Right kidney (tissue), 1 donor: ENCODE data around the gene SLC1A2.
"Not testable (repeated sequence)": the region's sequence is repeated elsewhere in the genome, so short reads cannot be mapped to it uniquely, and the experiment has no call there.

ENCODE experiments used
- DNase-seq: peaks from one replicate; pipeline ENCODE4 v3.0.0-alpha.2; 2016

Gene SLC1A2

DNA sequence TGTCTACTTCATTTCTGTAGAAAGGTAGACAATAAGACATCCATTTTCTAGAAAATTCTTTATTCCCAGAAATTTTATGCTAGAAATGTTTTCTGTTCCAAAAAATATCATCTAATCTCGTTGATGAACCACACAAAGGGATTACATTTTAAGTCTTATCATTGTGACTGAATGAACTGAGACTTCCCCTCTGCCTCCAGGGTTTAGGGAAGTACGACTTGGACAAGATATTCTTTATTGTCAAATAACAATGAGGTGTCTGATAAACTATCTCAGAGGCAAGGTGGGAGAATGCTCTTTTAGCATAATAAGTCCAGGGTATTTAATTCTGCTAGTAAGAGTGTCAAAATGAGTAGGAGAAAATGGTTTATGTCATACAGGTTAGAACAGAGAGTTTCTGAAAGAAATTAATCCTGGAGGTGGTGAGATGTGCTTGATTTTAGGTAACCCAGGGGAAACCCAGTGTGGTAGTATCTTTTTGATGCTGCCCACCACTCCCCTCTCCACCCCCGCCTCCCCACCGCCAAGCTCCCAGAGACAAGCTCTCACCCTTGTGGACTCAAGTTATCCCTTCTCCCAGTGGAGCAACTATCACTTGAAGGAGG, 179.8 kb downstream of the SLC1A2 start:
- DNase-seq = no peak

DNA sequence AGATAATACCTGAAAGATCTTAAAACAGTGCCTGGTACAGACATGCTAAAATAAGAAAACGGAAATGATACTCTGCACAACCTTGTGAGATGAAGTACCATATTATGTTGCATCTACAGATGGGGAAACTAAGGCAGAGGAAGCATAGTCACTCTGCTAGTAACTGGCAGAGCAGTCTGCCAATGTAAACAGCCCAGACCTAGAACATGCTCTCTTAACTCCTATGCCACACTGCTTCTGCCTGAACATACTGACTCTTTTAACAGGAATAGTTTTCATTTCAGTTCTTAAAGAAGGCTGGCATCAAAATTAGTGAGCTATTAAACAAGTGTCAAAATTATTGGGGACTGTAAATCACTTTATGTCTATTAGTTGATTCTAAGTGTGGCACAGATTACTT, 180.5 kb downstream of the SLC1A2 start:
- DNase-seq = no peak

DNA sequence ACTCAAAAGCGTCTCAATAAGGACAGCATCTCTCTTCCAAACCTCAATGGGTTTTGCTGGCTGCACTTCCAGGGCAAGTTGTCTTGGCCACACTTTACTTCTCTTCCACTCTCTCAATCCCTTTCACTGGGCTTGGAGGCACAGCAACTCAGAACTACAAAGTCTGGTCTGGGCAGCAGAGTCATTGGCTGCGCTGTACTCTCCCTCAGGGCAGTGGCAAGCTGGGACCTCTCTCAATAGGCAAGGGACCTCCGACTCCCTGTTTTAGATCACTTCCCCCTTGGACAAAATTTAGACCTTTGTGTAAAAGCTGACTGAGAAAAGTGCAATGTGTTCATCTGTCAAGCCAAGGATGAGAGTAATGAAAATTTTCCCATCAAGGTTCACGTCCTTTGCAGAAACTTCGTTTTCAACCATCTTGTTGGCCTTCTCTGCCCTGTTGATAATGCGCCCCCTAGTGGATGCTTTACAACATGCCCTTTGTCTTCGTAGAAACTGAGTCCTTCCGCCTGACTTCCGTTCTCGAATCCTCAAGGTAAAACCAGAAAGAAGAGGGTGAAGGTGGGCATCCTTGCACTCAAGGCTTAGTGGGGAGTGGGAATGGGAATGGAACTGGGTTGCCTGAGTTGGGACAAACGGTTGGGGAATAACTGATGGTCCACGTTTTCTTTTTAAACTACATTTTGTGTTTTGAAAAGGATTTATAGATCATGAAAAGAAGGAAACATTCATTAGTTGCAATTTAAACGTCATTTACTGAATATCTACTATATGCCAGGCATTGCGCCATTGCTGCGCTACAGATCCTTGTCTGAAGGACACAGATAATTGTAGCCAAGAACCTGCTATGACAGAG, 181.3 kb downstream of the SLC1A2 start:
- DNase-seq = no peak

DNA sequence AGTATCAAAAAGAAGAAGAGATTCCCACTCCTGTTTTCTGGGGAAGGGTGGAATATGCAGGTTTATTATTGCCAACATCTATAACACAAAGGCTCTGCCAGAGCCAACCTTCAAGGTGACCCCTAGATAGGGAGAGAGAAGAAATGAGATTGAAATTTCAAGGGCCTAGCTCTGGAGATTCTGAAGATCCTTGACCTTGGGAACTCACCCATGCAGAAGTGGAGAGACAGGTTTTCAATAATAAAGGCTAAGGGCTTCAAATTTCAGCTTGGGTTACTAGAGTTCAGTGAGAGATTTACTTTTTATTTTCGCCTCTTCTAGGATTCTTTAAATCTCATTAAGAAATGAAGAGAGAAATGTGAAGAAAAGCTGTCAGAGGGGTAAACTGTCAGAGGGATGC, 182.0 kb downstream of the SLC1A2 start:
- no peak for DNase-seq

DNA sequence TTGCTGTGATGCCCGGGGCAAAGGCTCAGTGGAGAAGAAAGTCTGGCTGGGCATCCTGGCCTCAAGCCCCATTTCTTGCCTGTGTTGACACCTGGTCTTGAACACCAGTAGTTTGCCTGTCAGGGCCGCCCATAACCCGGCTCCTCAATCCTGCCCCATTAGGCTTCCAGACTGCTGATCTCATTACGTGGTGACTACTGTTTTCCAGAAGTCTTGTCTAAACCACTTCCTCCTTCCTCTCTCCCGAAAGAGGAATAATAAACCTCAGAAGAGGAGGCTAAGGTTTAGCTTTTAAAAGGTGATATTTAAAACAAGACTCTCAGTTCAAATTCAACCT, 182.7 kb downstream of the SLC1A2 start:
- DNase-seq = no peak

DNA sequence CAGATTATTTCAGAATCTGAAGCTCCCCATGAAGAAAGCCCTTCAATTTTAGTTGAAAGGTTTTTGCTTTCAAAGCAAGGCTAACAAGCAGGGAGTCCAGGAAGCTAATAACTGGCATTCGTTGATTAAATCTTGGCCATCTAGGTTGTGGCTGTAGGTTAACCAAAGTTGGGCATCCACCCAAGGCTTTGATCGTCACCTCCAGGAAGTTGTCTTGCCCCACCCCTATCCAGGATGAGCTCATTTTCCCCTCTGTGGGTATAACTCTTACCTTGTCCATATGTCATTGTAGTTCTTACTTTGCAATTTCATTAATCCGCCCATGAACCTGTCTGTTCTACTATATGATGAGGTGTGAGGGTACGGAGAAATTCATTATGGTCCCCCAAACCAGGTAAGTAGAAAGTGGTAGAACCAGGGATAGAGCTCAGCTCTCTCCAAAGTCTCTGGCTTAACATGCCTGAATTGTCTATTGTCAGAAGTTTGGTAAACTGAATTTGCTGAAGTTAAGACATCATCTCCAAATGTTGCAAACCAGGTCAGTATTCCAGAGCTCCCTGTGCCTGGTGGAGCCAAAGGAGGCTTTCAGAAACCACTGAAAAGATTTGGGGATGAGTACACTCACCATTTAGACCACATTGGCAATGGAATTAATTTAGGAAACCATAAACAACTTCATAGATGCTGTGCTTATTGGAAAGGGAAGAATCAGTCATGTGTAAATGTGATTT, 183.3 kb downstream of the SLC1A2 start:
- no peak for DNase-seq

DNA sequence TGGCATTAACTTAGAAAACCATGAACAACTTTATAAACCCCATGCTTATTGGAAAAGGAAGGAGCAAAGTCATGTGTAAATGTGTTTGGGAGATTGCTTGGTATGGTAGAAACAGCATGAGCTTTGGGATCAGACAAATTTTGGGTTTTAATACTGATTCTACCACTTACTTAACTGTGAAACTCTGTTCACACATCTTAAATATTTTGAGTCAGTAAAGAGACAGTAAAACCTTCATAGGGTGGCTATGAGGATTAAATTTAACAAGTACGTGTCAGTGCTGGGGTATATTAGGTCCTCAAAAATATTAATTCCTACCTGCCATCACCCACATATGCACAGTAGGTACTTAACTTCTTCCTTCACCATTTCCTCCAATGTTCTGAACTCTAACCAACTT, 183.9 kb downstream of the SLC1A2 start:
- no peak for DNase-seq

DNA sequence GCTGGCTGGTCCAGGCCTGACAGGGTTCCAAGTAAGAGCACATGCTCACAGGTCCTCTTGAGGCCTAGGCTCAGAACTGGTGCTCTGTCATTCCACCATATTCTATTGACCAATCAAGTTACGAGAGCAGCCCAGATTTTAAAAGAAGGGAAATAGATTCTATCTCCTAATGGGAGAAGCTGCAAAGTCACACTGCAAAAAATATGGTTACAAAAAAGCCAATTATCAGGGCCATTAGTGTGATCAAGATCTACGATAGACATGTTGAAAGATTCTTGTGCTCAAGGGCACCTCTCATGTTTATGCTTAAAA, 184.2 kb downstream of the SLC1A2 start:
- no peak for DNase-seq

DNA sequence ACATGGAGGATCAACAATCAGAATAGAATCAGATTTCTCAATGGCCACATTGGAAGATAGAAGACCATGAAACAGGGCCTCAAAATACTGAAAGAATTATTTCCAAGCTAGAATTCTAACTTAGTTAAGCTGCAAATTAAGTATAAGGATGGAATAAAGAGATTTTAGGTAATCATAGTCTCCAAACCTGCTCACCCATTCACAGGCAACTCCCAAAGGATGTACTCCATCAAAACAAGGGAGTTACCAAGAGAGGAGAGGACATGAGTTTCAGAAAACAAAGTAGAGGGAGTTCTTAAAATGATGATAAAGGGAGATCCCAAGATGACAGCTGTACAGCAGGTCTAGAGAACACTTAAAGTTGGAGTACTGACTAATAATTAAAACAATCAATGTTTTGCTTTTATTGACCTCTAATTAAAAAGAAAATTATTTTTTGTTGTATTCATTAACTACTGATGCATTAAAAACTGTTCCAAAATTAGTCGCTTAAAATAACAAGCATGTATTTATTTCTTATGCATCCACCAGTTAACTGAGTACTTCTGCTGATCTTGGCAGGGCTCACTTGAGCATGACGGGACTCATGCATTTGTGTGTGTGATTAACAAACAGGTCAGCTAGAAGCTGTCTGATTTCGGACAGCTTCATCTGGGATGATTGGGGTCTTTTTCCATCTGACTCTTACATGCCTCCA, 184.8 kb downstream of the SLC1A2 start:
- no peak for DNase-seq

DNA sequence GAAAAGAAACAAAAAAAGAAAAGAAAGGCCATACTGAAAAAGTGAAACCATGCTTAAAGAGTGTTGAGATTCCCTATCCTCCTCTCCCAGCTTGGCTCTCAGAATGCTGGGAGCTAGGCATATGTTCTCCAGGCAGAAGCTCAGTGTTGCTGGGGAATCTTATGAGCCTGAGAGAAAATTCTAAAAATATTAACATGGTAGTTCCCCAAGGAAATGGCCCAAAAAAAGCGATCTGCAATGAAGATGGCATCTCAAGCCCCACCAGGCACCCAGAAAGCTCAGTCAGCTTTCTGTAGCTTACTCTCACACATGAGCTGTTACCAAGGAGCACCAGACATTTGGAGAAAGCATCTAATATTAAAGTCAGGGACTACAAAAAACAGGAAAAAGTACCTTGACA, 185.8 kb downstream of the SLC1A2 start:
- no peak for DNase-seq

DNA sequence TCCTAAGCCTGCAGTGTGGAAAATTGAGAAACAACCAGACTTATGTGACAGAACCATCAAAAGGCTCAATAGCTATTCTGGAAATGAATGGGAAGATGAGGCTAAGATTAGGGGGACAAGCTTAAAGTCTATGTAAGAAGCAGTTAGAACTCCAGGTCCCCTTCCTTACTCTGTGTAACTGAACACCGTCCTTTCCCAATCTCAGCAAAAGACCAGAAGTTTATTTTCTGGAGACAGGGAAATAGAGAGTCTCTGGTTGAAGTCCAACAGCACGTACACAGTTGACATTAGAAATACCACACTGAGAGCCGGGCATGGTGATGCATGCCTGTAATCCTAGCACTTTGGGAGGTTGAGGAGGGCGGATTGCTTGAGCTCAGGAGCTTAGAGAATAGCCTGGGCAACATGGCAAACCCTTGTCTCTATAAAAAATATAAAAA, 186.4 kb downstream of the SLC1A2 start:
- no peak for DNase-seq

DNA sequence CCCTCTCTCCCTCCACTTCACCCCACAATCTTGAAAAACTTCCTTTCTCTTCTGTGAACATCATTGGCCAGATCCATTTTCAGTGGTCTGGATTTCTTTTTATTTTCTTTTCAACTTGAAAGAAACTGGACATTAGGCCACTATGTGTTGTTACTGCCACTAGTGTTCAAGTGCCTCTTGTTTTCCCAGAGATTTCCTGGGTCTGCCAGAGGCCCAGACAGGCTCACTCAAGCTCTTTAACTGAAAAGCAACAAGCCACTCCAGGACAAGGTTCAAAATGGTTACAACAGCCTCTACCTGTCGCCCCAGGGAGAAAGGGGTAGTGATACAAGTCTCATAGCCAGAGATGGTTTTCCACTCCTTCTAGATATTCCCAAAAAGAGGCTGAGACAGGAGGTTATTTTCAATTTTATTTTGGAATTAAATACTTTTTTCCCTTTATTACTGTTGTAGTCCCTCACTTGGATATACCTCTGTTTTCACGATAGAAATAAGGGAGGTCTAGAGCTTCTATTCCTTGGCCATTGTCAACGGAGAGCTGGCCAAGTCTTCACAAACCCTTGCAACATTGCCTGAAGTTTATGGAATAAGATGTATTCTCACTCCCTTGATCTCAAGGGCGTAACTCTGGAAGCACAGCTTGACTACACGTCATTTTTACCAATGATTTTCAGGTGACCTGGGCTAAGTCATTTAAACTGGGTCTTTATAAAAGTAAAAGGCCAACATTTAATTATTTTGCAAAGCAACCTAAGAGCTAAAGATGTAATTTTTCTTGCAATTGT, 188.1 kb downstream of the SLC1A2 start:
- no peak for DNase-seq

DNA sequence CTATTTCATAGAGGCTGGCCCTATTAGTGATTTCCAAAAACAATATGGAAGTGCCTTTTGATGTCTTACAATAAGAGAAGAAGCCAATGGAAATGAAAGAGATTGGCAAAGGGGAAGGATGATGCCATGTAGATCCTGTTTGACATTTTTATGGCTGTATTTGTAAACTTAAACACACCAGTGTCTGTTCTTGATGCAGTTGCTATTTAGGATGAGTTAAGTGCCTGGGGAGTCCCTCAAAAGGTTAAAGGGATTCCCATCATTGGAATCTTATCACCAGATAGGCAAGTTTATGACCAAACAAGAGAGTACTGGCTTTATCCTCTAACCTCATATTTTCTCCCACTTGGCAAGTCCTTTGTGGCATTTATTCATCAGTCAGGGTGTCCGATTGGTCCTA, 189.0 kb downstream of the SLC1A2 start:
- DNase-seq = no peak

DNA sequence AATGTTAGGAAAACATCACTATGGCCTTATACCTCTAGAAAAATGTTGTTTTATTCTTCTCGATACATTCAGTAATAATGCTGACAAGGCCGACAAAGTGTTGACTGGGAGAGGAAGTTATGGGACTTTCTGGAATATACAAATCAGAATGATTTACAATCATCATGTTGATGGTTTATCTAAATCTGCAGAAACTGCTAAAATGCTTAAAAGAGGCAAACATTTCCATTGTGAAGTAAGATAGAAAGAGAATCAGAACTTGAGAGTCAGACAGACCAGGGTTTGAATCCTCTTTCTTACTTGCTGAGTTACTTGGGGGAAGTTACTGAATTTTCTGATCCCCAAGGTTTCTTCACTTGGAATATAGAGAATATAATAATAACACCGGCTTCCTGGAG, 191.0 kb downstream of the SLC1A2 start:
- DNase-seq = no peak

DNA sequence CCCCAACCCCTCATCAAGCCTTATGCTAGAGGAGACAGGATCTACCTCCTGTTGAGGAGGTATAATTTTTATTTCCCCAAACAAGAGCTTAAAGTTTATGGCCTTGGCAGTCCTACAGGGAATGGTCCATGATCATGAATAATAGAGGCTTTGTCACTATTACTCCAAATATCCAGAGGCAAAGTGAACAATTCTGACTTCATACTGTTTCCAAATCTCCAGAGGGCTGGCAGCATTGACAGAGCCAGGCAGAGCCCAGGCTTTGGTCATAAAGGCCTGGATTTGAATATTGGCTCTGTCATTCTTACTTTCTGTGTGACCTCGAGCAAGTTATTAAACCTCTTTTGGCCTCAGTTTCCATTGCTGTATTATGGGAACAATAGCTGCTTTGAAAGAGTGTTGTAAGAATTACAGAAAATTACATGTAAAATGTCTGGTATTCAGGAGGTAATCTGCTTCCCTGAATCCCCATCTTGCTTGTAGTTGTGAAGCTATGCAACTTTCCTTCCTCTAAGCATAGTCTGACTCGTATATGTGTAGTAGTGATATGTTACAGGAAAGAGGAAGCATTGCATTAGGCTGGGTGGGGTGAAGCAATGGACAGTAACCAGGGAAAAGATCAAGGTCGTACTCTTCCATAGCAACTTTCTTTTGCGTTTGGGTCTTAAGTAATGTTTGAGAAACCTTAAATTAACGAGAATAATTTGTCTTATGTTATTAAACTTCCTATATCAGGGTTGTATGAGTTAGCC, 191.6 kb downstream of the SLC1A2 start:
- no peak for DNase-seq

DNA sequence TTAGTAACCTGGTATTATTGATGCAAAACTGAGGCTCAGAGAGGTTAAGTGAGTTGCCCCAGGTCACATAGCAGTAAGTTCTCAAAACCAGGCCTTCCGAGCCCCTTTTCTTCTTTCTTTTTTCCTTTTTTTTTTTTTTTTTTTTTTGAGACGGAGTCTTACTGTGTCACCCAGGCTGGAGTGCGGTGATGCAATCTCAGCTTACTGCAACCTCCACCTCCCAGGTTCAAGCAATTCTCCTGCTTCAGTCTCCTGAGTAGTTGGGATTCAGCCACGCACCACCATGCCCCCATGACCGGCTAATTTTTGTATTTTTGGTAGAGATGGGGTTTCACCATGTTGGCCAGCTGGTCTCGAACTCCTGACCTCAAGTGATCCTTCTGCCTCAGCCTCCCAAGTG, 192.6 kb downstream of the SLC1A2 start:
- not testable (repeated sequence) for DNase-seq

DNA sequence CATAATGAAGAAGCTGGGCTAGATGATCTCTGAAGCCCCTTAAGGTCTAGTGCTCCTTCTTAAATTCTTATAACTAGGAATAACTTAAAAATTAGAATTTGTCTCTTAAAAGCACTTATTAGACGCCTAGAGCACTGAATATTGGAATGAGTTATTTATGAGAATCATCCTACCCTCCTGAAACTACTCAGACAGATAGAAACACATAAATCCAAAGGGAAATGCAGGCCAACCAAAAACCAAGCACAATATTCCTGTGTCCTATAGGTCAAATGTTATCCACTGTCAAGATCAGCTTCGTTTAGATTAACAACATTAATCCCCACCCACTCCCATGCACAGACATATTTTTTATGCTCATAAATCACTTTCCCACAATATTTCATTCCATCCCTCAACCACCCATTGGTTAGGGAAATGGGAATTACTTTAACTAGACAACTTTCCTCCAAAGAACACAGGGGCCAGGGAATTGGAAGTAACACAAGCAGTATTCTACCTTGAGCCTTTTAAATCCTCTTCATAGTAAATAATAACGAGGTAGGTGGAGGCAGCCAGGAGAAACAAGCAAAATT, 193.3 kb downstream of the SLC1A2 start:
- DNase-seq = no peak

DNA sequence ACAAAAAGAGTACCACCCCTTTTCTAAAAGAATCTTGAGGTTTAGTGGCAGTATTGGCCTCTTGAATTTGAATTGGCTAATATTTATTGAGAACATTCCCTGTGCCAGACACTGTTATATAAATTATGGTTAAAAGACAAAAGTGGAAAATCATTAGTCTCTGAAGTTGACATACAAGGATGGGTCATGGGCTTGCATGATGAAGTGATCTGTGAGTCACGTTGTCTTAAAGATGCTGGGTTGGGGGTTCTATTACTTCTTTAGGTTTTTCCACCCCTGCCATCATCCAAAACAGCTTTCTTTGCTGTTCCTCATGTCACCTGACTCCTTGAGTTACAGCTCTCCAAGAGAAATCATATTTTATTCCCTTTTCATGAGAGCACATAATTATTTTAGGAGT, 195.4 kb downstream of the SLC1A2 start:
- DNase-seq = no peak

DNA sequence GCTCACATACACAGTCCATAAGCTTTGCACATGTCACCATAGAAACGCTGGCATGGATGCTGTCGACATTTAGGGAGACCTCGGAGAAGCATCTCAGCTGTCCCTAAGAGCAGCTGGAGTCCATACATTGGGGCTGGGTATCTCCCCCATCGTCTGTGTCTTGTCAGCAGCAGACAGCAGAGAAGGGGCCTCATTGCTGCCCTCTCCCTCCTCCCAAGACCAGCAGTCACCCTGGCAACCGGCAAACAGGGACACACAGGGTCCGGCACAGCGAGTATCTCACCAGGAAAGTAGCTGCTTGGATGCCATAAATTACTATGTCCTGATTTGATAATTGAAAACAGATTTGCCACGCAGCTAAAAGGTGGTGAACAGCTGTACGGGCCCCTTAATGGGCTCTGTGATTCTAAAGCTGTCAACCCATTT, 196.0 kb downstream of the SLC1A2 start:
- DNase-seq = peak; percentile 40

DNA sequence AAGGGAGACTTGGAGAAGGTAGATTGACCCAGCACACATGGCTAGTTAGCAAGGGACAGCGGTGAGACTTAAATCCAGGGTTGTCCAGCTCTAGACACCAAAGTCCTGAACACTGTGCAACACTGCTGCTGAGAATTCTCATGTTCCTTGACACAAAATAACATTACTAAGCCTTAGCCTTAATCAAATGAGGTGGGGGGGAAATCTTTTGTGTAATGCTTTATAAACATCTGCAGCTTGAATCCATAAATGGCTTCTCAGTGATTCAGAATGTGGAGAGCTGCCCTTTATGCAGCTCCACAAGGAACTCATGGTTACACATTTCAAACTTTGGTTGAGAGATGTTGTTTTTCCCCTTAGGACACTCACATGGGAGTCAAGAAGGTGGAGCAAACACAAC, 200.4 kb downstream of the SLC1A2 start:
- DNase-seq = no peak
